NCI-H2107 (cell line): ENCODE data around the gene LMF2.
A peak's percentile ranks its signal among the peaks of the same experiment; 100 is the strongest.
"Not testable (repeated sequence)": the region's sequence is repeated elsewhere in the genome, so short reads cannot be mapped to it uniquely, and the experiment has no call there.

ENCODE experiments used
- DNase-seq: peaks from one replicate; lab custom pipeline; 2025; lab: John Stamatoyannopoulos, UW

Gene LMF2

GRCh38 chr22:50533856-50534711, 26.6 kb upstream of the LMF2 start:
- not testable (repeated sequence) for DNase-seq

GRCh38 chr22:50532824-50533796, 25.6 kb upstream of the LMF2 start:
- DNase-seq: no peak

DNA sequence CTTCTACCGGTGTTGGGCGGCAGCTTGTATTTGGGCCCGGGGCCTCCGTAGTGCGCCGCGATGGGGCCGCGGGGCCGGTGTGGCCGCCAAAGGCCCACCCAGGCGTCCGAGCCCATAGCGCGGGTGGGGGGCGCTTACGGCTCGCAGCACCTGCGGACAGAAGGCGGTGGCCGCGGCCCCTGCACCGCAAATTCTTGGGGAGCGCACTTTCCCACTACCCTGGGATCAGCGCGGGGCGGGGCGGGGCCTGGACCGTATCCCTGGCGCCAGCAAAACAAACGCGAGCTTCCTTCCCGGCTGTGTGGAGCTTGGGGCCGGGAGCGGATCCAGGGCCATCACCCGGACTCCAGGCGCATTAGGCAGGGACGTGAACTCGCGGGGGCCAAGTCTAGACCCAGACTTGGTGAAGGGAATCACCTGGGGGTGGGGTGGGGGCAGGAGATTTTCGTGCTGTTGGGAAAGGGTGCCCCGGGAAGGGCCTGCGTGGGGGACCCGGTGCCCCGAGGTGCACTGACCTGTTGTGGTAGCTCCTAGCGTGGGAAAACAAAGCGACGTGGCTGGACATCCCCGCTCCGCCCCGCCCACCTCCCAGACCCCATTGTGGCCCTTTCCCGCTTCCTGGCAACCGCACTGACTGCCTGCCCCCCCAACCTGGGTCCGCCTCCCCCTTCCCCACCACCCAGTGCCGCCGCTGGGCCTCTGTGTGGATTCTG, 24.6 kb upstream of the LMF2 start:
- DNase-seq: no peak

- DNase-seq: no peak
Observed at GRCh38 chr22:50531546-50531961, 24.1 kb upstream of the LMF2 start.

- DNase-seq: no peak
Observed at GRCh38 chr22:50530877-50531545, 23.5 kb upstream of the LMF2 start.

- no peak for DNase-seq
Observed at GRCh38 chr22:50530580-50530876, 23.0 kb upstream of the LMF2 start.

- no peak for DNase-seq
Observed at GRCh38 chr22:50529897-50530579, 22.5 kb upstream of the LMF2 start, which contains the start of gene TYMP. TYMP (minus strand) TSS chr22:50530012; CDS start chr22:50529709, 303 bp downstream.

- no peak for DNase-seq
Observed at GRCh38 chr22:50529416-50529896, 22.0 kb upstream of the LMF2 start.

DNA sequence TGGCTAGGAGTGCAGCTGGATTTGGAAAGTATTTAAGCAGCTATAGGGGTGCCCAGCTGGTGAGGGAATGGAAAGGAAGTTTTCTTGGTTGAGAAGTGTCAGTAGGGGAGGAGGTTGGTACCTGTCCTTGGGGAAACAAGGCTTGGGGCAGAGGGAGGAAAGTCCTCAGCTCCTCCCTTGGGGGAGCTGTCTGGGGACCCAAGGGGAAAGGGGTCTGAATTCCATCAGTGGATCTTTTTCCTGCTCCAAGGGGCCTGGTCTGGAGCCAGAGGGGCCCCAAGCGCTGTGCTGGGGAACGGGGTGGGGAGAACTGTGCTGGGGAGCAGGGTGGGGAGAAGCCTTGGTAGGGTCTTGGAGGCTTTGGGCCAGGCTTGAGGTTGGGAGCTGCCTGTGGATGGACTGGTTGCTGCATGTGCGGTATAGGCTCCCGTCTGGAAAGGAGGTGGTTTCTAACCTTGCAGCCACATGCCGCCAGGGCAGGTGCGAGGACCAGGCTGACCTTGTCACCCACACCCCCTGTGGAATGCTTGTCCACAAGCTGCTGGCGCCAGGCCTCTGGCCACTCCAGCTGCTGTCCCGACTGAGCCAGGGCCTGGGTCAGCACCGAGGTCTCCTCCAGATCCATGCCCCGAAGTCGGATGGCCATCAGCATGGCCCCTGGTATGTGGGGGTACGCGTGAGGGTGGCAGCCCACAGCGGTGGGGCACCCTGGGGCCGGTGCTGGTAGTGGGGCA, 21.3 kb upstream of the LMF2 start:
- no peak for DNase-seq

DNA sequence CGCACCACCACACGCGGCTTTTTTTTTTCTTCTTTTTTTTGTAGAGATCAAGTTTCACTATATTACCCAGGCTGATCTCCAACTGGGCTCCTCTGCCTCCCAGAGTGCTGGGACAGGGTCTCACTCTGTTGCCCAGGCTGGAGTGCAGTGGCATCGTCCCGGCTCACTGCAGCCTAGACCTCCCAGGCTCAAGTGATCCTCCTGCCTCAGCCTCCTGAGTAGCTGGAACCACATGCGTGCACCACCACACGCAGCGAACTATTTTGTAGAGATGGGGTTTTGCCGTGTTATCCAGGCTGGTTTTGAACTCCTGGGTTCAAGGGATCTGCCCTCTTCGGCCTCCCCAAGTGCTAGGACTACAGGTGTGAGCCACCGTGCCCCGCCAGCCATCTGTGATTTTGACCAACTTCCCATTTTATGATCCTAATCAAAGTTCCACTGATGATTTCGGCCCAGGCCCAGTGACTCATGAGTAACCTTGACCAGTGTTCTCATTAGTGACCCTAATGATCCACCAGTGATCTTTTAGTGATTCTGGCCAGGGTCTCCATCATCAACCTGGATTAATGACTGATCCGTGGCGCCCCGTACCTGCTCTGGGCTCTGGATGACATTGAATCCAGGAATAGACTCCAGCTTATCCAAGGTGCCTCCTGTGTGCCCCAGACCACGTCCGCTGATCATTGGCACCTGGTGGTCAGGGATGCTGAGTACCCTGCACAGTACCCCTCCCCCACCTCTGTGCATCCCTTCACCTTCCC, 20.6 kb upstream of the LMF2 start:
- no peak for DNase-seq

- DNase-seq: no peak
Observed at GRCh38 chr22:50526834-50527801, 19.6 kb upstream of the LMF2 start.

DNA sequence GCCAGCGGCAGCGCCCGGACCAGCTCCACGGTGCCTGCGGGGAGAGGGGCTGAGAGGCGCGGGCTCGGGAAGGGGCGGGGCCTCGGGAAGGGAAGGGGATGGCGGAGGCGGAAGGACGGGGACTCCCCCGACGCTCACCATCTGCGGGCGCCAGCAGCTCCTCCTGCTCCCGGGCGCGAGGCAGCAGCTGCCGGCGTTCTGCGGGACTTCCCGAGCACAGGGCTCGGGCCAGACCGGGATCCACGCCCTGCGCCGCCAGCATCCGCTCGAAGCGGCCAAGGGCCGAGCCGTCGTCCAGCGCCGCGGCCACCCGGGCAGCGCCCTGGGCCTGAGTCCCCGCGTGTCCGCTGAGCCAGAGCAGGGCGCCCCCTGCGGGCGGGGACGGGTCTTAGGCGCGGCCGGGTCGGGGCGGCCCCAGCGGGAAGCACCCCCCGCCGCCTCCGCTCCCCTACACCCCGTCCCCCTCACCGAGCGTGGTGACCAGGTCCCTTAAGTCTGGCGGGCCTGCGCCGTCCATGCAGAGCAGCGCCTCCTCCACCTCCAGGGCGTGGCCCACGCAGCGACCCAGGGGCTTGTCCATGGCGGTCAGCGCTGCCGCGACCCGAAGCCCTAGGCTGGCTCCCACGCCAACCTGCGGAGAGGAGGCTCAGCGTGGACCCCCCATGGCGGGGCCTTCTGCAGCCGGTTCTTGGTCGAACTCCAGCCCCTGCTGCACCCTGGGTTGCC, 18.8 kb upstream of the LMF2 start:
- peak; percentile 41 for DNase-seq

DNA sequence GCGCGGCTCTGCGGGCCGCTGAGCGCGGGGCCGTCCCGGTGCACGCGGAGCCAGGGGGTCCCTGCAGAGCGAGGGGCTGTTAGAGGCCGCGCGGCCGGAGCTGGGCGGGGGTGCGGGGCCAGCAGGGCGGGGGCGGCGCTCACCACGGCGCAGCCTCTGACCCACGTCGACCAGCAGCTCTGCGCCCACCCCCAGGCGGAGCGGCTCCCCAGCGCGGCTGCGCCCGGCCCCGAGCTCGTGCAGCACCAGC, 18.3 kb upstream of the LMF2 start:
- no peak for DNase-seq

DNA sequence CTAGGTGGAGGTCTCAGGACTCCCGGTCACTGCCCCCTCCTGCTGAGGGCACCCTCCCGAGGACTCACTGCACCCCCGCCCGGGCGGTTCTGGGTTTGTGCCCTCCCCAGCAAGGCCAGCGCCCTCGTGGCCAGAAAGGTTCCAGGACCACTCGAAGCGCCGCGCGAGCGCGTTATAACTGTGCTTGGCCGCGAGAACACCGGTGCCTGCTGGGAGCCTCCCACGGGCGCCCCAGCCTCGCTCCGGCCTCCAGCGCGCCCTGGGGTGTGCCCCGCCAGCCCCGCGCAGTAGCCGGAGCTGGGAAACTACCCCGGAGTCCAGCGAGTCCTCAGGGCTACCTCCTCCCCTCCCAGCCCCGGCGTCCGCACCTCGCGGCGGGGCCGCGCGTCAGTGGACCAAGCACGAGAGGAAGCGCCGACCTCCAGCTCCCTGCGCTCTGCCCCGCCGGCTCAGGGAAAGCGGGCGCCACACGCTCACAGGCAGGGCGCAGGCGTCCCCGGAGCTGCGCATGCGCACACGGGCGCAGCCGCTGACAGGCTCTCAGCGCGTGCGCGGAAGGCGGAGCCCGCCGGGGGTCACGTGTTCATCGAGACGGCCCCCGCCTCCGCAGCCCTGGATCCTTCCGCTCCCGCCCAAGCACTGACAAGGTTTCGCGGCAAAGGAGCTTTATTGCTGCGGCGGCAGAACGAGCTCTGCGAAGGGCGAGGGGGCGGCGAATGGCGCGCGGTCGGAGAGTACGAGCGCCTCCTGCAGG, 17.8 kb upstream of the LMF2 start, which contains the start of gene SCO2:
TSS of gene SCO2 (minus strand) at position 495 of the 754 bp plus-strand sequence. CDS start 1,187 bp downstream, outside the sequence.
- peak; percentile 82 for DNase-seq

- DNase-seq: no peak
Observed at GRCh38 chr22:50524676-50525103, 17.2 kb upstream of the LMF2 start.

DNA sequence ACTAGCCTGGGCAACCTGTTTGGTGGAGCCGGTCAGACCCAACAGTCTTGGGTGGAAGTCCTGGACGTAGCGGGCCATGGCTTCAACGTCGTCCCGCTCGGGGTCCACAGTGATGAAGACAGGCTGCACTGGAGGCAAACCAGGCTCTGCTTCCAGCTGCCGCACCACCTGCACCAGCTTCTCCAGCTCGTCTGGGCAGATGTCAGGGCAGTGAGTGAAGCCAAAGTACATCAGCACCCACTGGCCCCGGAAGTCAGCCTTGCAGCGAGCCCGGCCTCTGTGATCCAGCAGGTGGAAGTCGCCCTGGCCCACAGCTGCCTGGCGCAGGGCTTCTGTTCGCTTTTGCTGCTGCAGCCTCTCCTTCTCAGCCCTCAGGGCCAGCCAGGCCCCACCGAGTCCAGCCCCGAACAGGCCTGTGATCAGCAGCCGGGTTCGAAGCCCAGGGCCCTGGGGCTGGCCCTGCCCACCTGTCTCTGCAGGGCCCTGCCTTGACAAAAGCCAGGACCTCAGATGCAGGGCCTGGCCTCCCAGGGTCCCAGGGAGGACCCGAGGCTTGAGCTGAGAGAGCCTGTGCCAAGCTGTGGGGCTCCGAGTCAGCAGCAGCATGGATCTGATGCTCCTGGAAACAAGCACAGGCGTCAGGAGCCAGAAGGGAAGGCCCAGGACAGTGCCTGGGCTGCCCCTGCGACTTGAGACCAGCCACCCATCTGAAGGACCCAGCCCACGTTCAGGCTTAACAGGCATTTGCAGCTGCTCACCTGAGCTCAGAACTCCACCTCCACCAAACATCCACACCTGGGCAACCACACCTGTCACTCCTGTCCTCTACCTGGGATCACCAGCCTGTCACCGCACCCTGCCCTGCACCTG, 16.5 kb upstream of the LMF2 start:
- no peak for DNase-seq
